Testis (tissue), 2 donors: Measurements from ENCODE around the gene HDAC2.
"Not testable (repeated sequence)": the region's sequence is repeated elsewhere in the genome, so short reads cannot be mapped to it uniquely, and the experiment has no call there.

ENCODE experiments used
- CTCF ChIP-seq, 3 experiments: fragments of 450-650 bp in 2 of 3; fragments of 200-600 bp in 1 of 3; sonication (generic) in 1 of 3; IDR thresholded peaks; one replicate each; pipeline ENCODE4 v1.5.1; 2016 to 2019; ENCODE audit warnings: antibody characterized with exemption in 3 of 3, mild to moderate bottlenecking in 2 of 3, moderate library complexity in 1 of 3
- POLR2A ChIP-seq: fragments of 450-650 bp; IDR thresholded peaks from one replicate; pipeline ENCODE4 v1.6.1; 2017; ENCODE audit warnings: antibody characterized with exemption, mild to moderate bottlenecking, moderate library complexity

- TF ChIP-seq POLR2A; CTCF (IDR thresholded peaks at IDR 0.05): not testable (repeated sequence)
These were observed 40.5 kb upstream of the HDAC2 start for GRCh38 chr6:114011486-114011885.
